Loucy (cell line): ENCODE data around the gene NOXA1.

ENCODE experiments used
- H2AFZ ChIP-seq: fragments of 200-600 bp; sonication (generic); 2 replicates; pipeline ENCODE4 v1.6.0; 2016; ENCODE audit warnings: antibody characterized with exemption, mild to moderate bottlenecking, low read length, moderate library complexity
- H3F3A ChIP-seq: fragments of 200-600 bp; 2 replicates; pipeline ENCODE4 v1.6.0; 2016; ENCODE audit warnings: antibody characterized with exemption, low read depth, mild to moderate bottlenecking
- H3K27me3 ChIP-seq: fragments of 200-600 bp; sonication (generic); 2 replicates; pipeline ENCODE4 v1.6.1; 2014; ENCODE audit warnings: low read length, mild to moderate bottlenecking; ENCODE audit not compliant: insufficient read depth, poor library complexity, severe bottlenecking
- H3K36me3 ChIP-seq: fragments of 200-600 bp; sonication (generic); 2 replicates; pipeline ENCODE4 v1.6.1; 2016; ENCODE audit warnings: low read length; ENCODE audit not compliant: insufficient read depth
- H3K4me1 ChIP-seq: fragments of 200-600 bp; sonication (generic); 2 replicates; pipeline ENCODE4 v1.5.1; 2014; ENCODE audit warnings: low read length, mild to moderate bottlenecking; ENCODE audit not compliant: insufficient read depth, poor library complexity, severe bottlenecking
- H3K4me2 ChIP-seq: fragments of 200-600 bp; sonication (generic); 2 replicates; pipeline ENCODE4 v1.6.0; 2014; ENCODE audit warnings: antibody characterized with exemption, low read length, low read depth, mild to moderate bottlenecking; ENCODE audit not compliant: poor library complexity, severe bottlenecking
- H3K4me3 ChIP-seq: fragments of 200-600 bp; sonication (generic); 2 replicates; pipeline ENCODE4 v1.5.1; 2014; ENCODE audit warnings: low read length, mild to moderate bottlenecking, mixed read lengths; ENCODE audit not compliant: poor library complexity, severe bottlenecking
- H3K79me2 ChIP-seq: fragments of 200-600 bp; sonication (generic); 2 replicates; pipeline ENCODE4 v1.6.1; 2014; ENCODE audit warnings: low read length; ENCODE audit not compliant: insufficient read depth
- H3K9ac ChIP-seq: fragments of 200-600 bp; sonication (generic); 2 replicates; pipeline ENCODE4 v1.6.0; 2014; ENCODE audit warnings: mild to moderate bottlenecking, low read depth, low read length, moderate library complexity; ENCODE audit not compliant: poor library complexity, severe bottlenecking
- H3K9me2 ChIP-seq: fragments of 200-600 bp; sonication (generic); replicated peaks from 2 replicates; pipeline ENCODE4 v1.6.1; 2016; ENCODE audit warnings: low read depth, low read length, mixed read lengths
- H3K9me3 ChIP-seq: fragments of 200-600 bp; sonication (generic); 2 replicates; pipeline ENCODE4 v1.6.1; 2014; ENCODE audit warnings: mild to moderate bottlenecking, antibody characterized with exemption, low read length, low read depth; ENCODE audit not compliant: insufficient read depth
- H4K20me1 ChIP-seq: fragments of 200-600 bp; sonication (generic); 2 replicates; pipeline ENCODE4 v1.6.0; 2014; ENCODE audit warnings: antibody characterized with exemption, low read length, mild to moderate bottlenecking; ENCODE audit not compliant: insufficient read depth, poor library complexity, severe bottlenecking
- CTCF ChIP-seq: fragments of 200-600 bp; sonication (generic); conservative IDR thresholded peaks from 2 replicates; pipeline ENCODE4 v1.5.1; 2014; ENCODE audit warnings: mild to moderate bottlenecking, antibody characterized with exemption, low read length
- EZH2phosphoT487 ChIP-seq: fragments of 200-600 bp; IDR thresholded peaks from 2 replicates; pipeline ENCODE4 v1.6.1; 2018; ENCODE audit warnings: antibody characterized with exemption, mild to moderate bottlenecking, moderate library complexity, borderline replicate concordance

The NOXA1 gene

DNA sequence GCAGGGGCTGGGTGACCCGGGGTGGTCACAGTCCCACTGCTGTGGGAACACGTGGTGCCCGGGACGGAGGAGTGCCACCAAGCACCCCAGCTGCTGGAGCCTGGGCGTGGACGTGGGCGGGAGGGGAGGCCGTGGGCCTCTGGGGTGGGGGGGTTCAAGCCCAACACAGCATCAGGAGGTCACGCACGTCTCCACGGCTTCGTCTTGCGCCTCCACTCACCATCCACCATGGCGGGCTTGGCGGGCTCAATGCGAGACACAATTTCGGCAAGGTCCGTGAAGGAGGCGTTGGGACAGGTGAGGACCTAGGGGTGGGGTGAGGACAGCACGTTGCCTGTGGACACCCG, 38.1 kb downstream of the NOXA1 start:
- Histone ChIP-seq H3F3A (no peaks in the 10 kb centered on the region), H3K4me1 (no peaks in the 10 kb centered on the region), H3K4me2 (no peak overlapping the region), H3K27me3 (no peaks in the 10 kb centered on the region), H3K4me3 (no peak overlapping the region), H2AFZ (no peak overlapping the region), H4K20me1 (no peaks in the 10 kb centered on the region), H3K9ac (no peak overlapping the region), H3K9me3 (peaks cover 4% of the 10 kb centered on the region; the same call in 1 of the 2 replicates), H3K36me3 (no peaks in the 10 kb centered on the region), H3K79me2 (no peaks in the 10 kb centered on the region), H3K9me2 (no peaks in the 10 kb centered on the region)
- TF ChIP-seq CTCF (no peak), EZH2phosphoT487 (no peak)

DNA sequence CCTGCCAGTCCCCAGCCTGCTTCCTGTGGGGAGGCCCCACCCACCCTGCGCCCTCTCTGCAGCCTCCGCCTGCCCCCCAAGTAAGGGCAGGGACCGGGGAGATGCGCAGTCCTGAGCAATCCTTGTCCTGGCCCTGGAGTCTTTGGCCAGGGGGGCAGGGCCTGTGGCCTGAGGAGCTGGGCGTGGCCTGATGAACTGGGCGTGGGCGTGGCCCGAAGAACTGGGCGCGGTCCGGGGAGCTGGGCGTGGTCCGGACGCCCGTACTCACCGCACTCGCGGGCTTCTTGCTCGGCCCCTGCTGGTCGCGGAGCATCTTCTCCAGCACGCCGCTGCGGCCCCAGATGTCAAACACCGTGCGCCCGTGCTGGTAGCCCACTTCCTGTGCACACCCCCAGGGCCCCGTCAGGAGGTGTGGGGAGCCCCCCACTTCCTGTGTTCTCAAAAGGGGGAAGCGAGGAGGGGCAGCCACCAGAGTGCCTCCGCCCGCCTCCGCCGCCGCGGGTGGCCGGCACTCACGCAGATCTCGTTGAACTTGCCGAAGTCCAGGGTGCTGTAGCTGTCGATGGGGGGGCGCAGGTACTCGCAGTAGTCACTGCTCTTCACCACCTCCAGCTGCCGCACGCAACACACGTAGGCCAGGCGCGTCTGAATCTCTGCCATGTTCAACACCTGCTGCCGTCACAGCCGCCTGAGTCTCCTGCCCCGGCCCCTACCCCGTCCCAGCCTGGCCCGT, 38.6 kb downstream of the NOXA1 start:
- Histone ChIP-seq H2AFZ (no peak overlapping the region), H4K20me1 (no peaks in the 10 kb centered on the region)

GRCh38 chr9:137462396-137462985, 39.3 kb downstream of the NOXA1 start:
- no peaks in the 10 kb centered on the region for H4K20me1 ChIP-seq
- no peak overlapping the region for H3K9ac ChIP-seq
- H3K4me1 ChIP-seq, result no peaks in the 10 kb centered on the region
- H3K9me2 ChIP-seq, result no peaks in the 10 kb centered on the region
- TF ChIP-seq CTCF (no peak), EZH2phosphoT487 (no peak)
- H2AFZ ChIP-seq, result no peak overlapping the region
- H3K4me2 ChIP-seq, result no peak overlapping the region
- H3K36me3 ChIP-seq, result no peaks in the 10 kb centered on the region
- H3K27me3 ChIP-seq, result no peaks in the 10 kb centered on the region
- peaks cover 4% of the 10 kb centered on the region; the same call in 1 of the 2 replicates for H3K9me3 ChIP-seq
- no peaks in the 10 kb centered on the region for H3F3A ChIP-seq
- no peak overlapping the region for H3K4me3 ChIP-seq
- H3K79me2 ChIP-seq, result no peaks in the 10 kb centered on the region

More for the DNA sequence above, 38.6 kb downstream of the NOXA1 start:
- Histone ChIP-seq H3K4me2 (no peak overlapping the region), H3K9me2 (no peaks in the 10 kb centered on the region), H3K27me3 (no peaks in the 10 kb centered on the region), H3K36me3 (no peaks in the 10 kb centered on the region), H3K9me3 (peaks cover 4% of the 10 kb centered on the region; the same call in 1 of the 2 replicates), H3K4me1 (no peaks in the 10 kb centered on the region), H3K9ac (no peak overlapping the region), H3F3A (no peaks in the 10 kb centered on the region), H3K4me3 (no peak overlapping the region), H3K79me2 (no peaks in the 10 kb centered on the region)
- TF ChIP-seq CTCF, result no peak
- TF ChIP-seq EZH2phosphoT487, result no peak
